Measurements from ENCODE around the gene MMP14.

The MMP14 gene

DNA sequence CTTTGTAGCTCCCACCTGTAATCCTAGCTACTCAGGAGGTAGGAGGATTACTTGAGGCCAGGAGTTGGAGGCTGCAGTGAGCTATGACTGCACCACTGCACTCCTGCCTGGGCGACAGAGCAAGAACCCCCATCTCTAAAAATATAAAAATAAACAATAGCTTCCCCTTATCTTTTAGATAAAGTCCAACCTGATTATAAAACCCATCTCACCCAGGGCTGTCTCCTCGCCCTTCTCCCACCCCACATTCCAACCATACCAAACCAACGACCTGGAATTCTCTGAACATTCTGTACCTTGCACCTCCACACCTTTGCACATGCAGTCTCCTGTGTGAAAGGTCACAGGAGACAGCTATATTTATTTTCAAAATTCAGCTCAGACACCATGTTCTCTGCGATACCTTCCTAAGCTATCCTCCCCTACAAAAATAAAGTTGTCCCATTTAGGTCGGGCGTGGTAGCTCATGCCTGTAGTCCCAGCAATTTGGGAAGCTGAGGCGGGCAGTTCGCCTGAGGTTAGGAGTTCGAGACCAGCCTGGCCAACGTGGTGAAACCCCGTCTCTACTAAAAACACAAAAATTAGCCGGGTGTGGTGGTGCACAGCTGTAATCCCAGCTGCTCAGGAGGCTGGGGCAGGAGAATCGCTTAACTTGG lies 28.8 kb upstream of the MMP14 start:
- Histone ChIP-seq H3K4me2 (peak overlapping the region in 5 of 11 experiments; percentile 4 to 98 (median 38); a peak in 7 of 22 replicates), H3K9me3 (replicated peaks in 1 of 11) (no peaks in the 10 kb centered on the region), H3K4me3 (no peak overlapping the region), H3K27ac (no peak overlapping the region), H3K4me1 (peaks cover 18 to 87% (median 35%) of the 10 kb centered on the region in 10 experiments), H4K20me1 (peaks cover 0 to 81% (median 0%) of the 10 kb centered on the region in 11 experiments; a peak in 5 of 22 replicates), H3K36me3 (peaks cover 0 to 81% (median 0%) of the 10 kb centered on the region in 11 experiments; a peak in 10 of 22 replicates), H3K9ac (peak overlapping the region in 1 of 11 experiments; percentile 24; a peak in 1 of 22 replicates), H3K27me3 (no peaks in the 10 kb centered on the region)
- TF ChIP-seq Cebpa-rat (IDR thresholded peaks at IDR 0.05), result no peak

DNA sequence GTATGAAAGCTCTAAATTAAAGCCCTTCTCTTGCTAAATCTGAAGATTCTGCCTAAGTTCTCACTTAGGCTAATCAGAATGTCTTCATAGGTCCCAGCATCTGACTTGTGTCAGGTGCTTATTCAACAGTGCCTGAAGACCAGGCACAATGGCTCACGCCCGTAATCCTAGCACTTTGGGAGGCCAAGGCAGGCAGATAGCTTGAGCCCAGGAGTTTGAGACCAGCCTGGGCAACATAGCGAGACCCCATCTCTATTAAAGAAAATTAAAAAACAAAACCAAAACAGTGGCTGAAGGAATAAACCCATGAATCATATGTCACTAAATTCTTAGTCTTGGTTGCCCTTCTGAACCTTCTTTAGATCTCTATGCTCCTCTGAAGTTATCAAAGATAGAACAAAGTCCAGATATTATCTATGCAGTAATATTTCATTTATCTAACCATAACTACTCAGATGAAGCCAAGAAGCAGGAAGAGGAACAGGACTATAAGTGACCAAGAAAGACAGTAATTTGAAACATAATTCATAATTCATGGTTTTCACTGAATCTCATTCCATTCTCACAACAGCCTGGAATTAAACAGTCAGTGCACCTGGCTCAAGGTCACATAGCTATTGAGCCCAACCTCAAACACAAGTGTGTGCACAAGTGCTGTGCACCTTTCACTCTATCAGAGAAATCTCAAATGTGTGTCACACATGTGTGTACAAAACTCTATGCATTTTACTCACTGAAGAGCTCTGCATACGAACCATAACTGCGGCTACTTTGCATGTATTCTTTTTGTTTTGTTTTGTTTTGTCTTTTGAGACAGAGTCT lies 27.8 kb upstream of the MMP14 start:
- peak overlapping the region in 1 of 10 experiments; percentile 24; a peak in 1 of 20 replicates for H3K4me3 ChIP-seq
- peak overlapping the region in 5 of 11 experiments; percentile 4 to 98 (median 38); a peak in 6 of 22 replicates for H3K4me2 ChIP-seq
- no peak for TF ChIP-seq Cebpa-rat (IDR thresholded peaks at IDR 0.05)
- H3K4me1 ChIP-seq, result peaks cover 21 to 87% (median 34%) of the 10 kb centered on the region in 10 experiments
- no peaks in the 10 kb centered on the region for H3K27me3 ChIP-seq
- peaks cover 0 to 78% (median 0%) of the 10 kb centered on the region in 11 experiments; a peak in 10 of 22 replicates for H3K36me3 ChIP-seq
- no peaks in the 10 kb centered on the region for H3K9me3 ChIP-seq (replicated peaks in 1 of 11)
- H4K20me1 ChIP-seq, result peaks cover 0 to 70% (median 0%) of the 10 kb centered on the region in 11 experiments; a peak in 5 of 22 replicates
- H3K27ac ChIP-seq, result no peak overlapping the region
- H3K9ac ChIP-seq, result peak overlapping the region in 1 of 11 experiments; percentile 53; a peak in 1 of 22 replicates

DNA sequence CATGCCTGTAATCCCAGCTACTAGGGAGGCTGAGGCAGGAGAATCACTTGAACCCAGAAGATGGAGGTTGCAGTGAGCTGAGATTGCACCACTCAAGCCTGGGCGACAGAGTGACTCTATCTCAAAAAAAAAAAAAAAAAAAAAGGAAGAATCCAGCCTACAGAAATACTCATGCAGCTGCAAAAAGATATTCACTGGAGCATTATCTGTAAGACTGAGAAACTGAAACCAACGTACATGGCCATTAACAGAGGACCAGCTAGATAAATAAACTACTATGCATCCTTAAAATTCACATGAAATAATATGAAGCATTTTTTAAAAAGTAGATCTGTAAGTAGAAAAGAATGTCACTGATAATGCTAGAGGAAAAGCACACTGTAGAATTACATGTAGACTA lies 24.7 kb upstream of the MMP14 start:
- H3K9ac ChIP-seq, result peak overlapping the region in 4 of 11 experiments; percentile 4 to 60 (median 43); a peak in 2 of 22 replicates
- H3K27ac ChIP-seq, result peak overlapping the region in 6 of 11 experiments; percentile 7 to 58 (median 39); a peak in 7 of 22 replicates
- peak overlapping the region; percentile 14 to 98 (median 62); a peak in 21 of 22 replicates for H3K4me2 ChIP-seq
- peaks cover 0 to 51% (median 0%) of the 10 kb centered on the region in 11 experiments; a peak in 10 of 22 replicates for H3K36me3 ChIP-seq
- H3K9me3 ChIP-seq (replicated peaks in 1 of 11), result no peaks in the 10 kb centered on the region
- H3K4me3 ChIP-seq, result peak overlapping the region in 5 of 10 experiments; percentile 20 to 68 (median 41); a peak in 9 of 20 replicates
- H3K27me3 ChIP-seq, result no peaks in the 10 kb centered on the region; a peak in 1 of 22 replicates
- TF ChIP-seq Cebpa-rat (IDR thresholded peaks at IDR 0.05), result no peak
- H4K20me1 ChIP-seq, result peaks cover 0 to 40% (median 0%) of the 10 kb centered on the region in 11 experiments; a peak in 5 of 22 replicates
- H3K4me1 ChIP-seq, result peaks cover 44 to 97% (median 62%) of the 10 kb centered on the region in 10 experiments

DNA sequence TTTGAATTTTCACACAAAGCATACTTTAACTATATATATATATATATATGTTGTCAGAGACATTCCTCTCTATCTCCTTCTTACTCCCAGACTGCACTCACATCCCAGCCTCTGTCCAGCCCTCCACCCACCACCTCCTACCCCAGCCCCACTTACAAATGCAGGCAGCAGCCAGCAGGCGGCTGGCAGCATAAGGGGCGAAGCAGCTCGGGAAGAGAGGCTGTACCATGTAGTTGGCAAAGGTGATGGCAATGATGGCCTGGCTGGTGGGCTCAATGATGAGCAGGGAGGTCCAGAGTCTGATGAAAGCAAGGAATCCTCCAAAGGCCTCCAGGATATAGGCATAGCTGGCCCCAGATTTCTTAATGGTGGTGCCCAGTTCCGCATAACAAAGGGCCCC lies 23.6 kb upstream of the MMP14 start:
- Histone ChIP-seq H3K4me1 (peaks cover 44 to 99% (median 65%) of the 10 kb centered on the region in 10 experiments), H4K20me1 (peaks cover 0 to 31% (median 0%) of the 10 kb centered on the region in 11 experiments; a peak in 5 of 22 replicates), H3K36me3 (peaks cover 0 to 42% (median 0%) of the 10 kb centered on the region in 11 experiments; a peak in 10 of 22 replicates), H3K27me3 (no peaks in the 10 kb centered on the region; a peak in 1 of 22 replicates), H3K9ac (peak overlapping the region in 3 of 11 experiments; percentile 37 to 69 (median 60); a peak in 5 of 22 replicates), H3K4me2 (peak overlapping the region; percentile 28 to 98 (median 62); a peak in 21 of 22 replicates), H3K9me3 (replicated peaks in 1 of 11) (no peaks in the 10 kb centered on the region), H3K27ac (peak overlapping the region in 5 of 11 experiments; percentile 1 to 33 (median 5); a peak in 3 of 22 replicates), H3K4me3 (peak overlapping the region in 5 of 10 experiments; percentile 30 to 68 (median 45); a peak in 10 of 20 replicates)
- TF ChIP-seq Cebpa-rat (IDR thresholded peaks at IDR 0.05), result no peak

DNA sequence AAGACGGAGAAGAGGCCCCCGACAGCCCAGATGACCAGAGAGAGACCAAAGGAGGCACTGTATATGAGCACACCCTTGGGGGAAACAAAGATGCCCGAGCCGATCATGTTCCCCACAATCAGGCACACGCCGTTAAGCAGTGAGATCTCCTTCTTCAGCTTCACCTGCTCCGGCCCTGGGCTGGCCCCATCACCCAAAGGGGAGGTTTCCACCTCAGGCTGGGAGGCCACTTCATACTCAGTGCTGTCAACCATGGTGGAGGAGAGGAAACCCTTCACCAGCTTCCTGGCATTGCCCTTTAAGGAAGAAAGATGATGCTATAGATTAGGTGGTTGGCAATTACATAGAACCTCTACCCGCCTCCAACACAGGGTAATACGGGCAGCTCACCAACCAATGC lies 23.2 kb upstream of the MMP14 start:
- peak overlapping the region; percentile 28 to 98 (median 62) for H3K4me2 ChIP-seq
- TF ChIP-seq Cebpa-rat (IDR thresholded peaks at IDR 0.05), result no peak

DNA sequence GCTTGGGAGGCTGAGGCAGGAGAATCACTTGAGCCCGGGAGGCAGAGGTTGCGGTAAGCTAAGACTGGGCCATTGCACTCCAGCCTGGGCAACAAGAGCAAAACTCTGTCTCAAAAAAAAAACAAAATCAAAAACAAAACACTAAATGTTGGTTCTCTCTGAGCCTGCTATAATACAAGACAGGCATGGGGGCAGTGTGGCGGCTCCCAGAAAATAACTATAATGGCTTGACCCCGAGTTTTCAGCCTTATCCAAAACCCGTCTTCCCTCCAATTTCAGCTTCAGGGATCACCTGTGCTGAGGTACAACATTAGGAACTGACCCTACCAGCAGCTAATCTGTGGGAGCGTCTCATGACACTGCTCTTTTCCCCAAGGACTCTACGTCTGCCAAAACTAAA lies 22.0 kb upstream of the MMP14 start:
- no peaks in the 10 kb centered on the region; a peak in 1 of 22 replicates for H3K27me3 ChIP-seq
- H3K4me3 ChIP-seq, result peak overlapping the region in 7 of 10 experiments; percentile 21 to 69 (median 58); a peak in 12 of 20 replicates
- H3K36me3 ChIP-seq, result peaks cover 0 to 26% (median 0%) of the 10 kb centered on the region in 11 experiments; a peak in 10 of 22 replicates
- H4K20me1 ChIP-seq, result peaks cover 0 to 15% (median 0%) of the 10 kb centered on the region in 11 experiments; a peak in 4 of 22 replicates
- H3K27ac ChIP-seq, result peak overlapping the region in 10 of 11 experiments; percentile 67 to 89 (median 79); a peak in 18 of 22 replicates
- no peaks in the 10 kb centered on the region for H3K9me3 ChIP-seq (replicated peaks in 1 of 11)
- TF ChIP-seq Cebpa-rat (IDR thresholded peaks at IDR 0.05), result no peak
- peaks cover 50 to 99% (median 77%) of the 10 kb centered on the region in 10 experiments for H3K4me1 ChIP-seq
- peak overlapping the region; percentile 59 to 98 (median 89) for H3K4me2 ChIP-seq
- H3K9ac ChIP-seq, result peak overlapping the region in 6 of 11 experiments; percentile 71 to 80 (median 77); a peak in 10 of 22 replicates

More for the DNA sequence above, 23.2 kb upstream of the MMP14 start:
- Histone ChIP-seq H4K20me1 (peaks cover 0 to 27% (median 0%) of the 10 kb centered on the region in 11 experiments; a peak in 5 of 22 replicates), H3K9me3 (replicated peaks in 1 of 11) (no peaks in the 10 kb centered on the region), H3K9ac (peak overlapping the region in 3 of 11 experiments; percentile 37 to 69 (median 60); a peak in 4 of 22 replicates), H3K27me3 (no peaks in the 10 kb centered on the region; a peak in 1 of 22 replicates), H3K4me3 (peak overlapping the region in 5 of 10 experiments; percentile 30 to 68 (median 45); a peak in 10 of 20 replicates), H3K27ac (peak overlapping the region in 5 of 11 experiments; percentile 1 to 33 (median 5); a peak in 3 of 22 replicates), H3K4me1 (peaks cover 44 to 99% (median 66%) of the 10 kb centered on the region in 10 experiments), H3K36me3 (peaks cover 0 to 38% (median 0%) of the 10 kb centered on the region in 11 experiments; a peak in 10 of 22 replicates)

DNA sequence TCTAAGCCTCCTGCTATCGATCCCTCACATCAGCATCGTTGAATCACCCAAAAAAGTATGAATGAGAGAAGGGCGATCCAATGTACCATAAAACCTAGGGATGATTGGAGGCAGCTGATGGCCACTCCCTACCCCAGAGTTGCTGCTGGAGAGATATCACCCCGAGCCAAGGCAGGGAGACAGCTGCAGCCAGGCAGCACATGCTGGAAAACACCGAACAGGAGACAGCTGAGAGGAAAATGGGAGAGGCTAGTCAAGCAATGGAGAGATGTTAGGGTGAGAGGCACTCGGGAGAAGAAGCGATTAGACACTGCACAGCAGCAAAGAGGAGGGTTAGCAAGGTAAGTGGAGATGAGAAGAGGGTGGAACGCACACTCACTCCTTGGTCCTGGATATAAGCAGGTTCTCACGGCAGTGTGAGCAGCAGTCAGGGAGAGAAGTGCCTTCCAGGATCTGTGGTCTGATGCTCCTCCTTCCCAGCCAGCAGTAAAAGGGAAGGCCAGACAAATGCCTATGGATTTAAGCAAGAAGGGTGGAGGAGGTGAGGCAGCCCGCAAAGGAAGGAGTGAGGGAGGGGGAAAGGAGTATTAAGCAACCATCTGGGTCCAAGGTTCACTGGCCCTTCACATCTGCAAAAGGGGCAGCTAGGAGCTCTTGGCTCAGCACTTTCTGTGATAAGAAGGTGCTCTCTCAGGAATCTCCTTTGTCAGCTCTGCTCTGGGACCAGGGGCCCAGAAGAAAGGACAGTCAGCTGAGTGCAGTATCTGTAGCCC lies 21.3 kb upstream of the MMP14 start, which contains the start of gene SLC7A7:
SLC7A7 (minus strand) TSS at position 495 of the 773 bp plus-strand sequence. CDS start 2,037 bp downstream, outside the sequence.
- H3K27me3 ChIP-seq, result no peaks in the 10 kb centered on the region; a peak in 1 of 22 replicates
- H3K36me3 ChIP-seq, result peaks cover 0 to 18% (median 0%) of the 10 kb centered on the region in 11 experiments; a peak in 8 of 22 replicates
- H3K4me2 ChIP-seq, result peak within 1 kb of the TSS; percentile 59 to 98 (median 89)
- H3K9me3 ChIP-seq (replicated peaks in 1 of 11), result no peaks in the 10 kb centered on the region
- peaks cover 58 to 100% (median 85%) of the 10 kb centered on the region in 10 experiments for H3K4me1 ChIP-seq
- peaks cover 0 to 10% (median 0%) of the 10 kb centered on the region in 11 experiments; a peak in 4 of 22 replicates for H4K20me1 ChIP-seq
- H3K27ac ChIP-seq, result peak within 1 kb of the TSS in 10 of 11 experiments; percentile 67 to 89 (median 79); a peak in 20 of 22 replicates
- peak within 1 kb of the TSS in 10 of 11 experiments; percentile 57 to 80 (median 74); a peak in 20 of 22 replicates for H3K9ac ChIP-seq
- peak in 2 of 11 experiments; percentile 12 to 32; a peak in 2 of 22 replicates for TF ChIP-seq Cebpa-rat (IDR thresholded peaks at IDR 0.05)
- H3K4me3 ChIP-seq, result peak within 1 kb of the TSS in 8 of 10 experiments; percentile 21 to 69 (median 58); a peak in 14 of 20 replicates
